Suprapubic skin (tissue), 4 donors: ENCODE measurements around the gene RNF20.

Experiments used
- EP300 ChIP-seq: sonication (generic); formaldehyde crosslinking; IDR thresholded peaks from one replicate; pipeline ENCODE4 v1.6.1; 2017; ENCODE audit warnings: antibody characterized with exemption
- POLR2A ChIP-seq, 2 donors: fragments of 450-650 bp; IDR thresholded peaks; one replicate each; pipeline ENCODE4 v1.6.1; 2017; ENCODE audit warnings: antibody characterized with exemption in 2 of 2, mild to moderate bottlenecking in 2 of 2, moderate library complexity in 2 of 2
- POLR2AphosphoS5 ChIP-seq, 3 donors: sonication (generic); formaldehyde crosslinking; IDR thresholded peaks; one replicate each; pipeline ENCODE4 v1.6.1; 2017; ENCODE audit warnings: antibody characterized with exemption in 3 of 3
- TF ChIP-seq, protein P1 (sequence below), 2 donors: fragments of 200-600 bp in 1 of 2; fragments of 450-650 bp in 1 of 2; sonication (generic) in 1 of 2; IDR thresholded peaks; one replicate each; pipeline ENCODE4 v1.5.1; 2016 to 2019; ENCODE audit warnings: antibody characterized with exemption in 2 of 2, mild to moderate bottlenecking in 1 of 2, moderate library complexity in 1 of 2

- TF ChIP-seq POLR2A (IDR thresholded peaks at IDR 0.05) = no peak
- no peak for TF ChIP-seq POLR2AphosphoS5 (IDR thresholded peaks at IDR 0.05)
- no peak for TF ChIP-seq EP300
- TF ChIP-seq, protein P1, sequence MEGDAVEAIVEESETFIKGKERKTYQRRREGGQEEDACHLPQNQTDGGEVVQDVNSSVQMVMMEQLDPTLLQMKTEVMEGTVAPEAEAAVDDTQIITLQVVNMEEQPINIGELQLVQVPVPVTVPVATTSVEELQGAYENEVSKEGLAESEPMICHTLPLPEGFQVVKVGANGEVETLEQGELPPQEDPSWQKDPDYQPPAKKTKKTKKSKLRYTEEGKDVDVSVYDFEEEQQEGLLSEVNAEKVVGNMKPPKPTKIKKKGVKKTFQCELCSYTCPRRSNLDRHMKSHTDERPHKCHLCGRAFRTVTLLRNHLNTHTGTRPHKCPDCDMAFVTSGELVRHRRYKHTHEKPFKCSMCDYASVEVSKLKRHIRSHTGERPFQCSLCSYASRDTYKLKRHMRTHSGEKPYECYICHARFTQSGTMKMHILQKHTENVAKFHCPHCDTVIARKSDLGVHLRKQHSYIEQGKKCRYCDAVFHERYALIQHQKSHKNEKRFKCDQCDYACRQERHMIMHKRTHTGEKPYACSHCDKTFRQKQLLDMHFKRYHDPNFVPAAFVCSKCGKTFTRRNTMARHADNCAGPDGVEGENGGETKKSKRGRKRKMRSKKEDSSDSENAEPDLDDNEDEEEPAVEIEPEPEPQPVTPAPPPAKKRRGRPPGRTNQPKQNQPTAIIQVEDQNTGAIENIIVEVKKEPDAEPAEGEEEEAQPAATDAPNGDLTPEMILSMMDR (IDR thresholded peaks at IDR 0.05) = no peak
Measured at GRCh38 chr9:101604296-101604695, 70.6 kb downstream of the RNF20 start.
